Stimulated activated CD8-positive, alpha-beta memory T cell treated with anti-CD3 and anti-CD28 coated beads, Interleukin-15, amount 100 ng/mL, for 48 hours (primary cell): Measurements from ENCODE around the gene ERC1.
"Not testable (repeated sequence)": the region's sequence is repeated elsewhere in the genome, so short reads cannot be mapped to it uniquely, and the experiment has no call there.

Experiments
- DNase-seq, 2 donors: peaks; one replicate each; pipeline ENCODE4 v3.0.0-alpha.2; 2020; ENCODE audit warnings: low read depth in 2 of 2

ERC1 gene

GRCh38 chr12:1287446-1287975 lies 296.5 kb downstream of the ERC1 start:
- DNase-seq, result no peak

GRCh38 chr12:1288333-1288732 lies 297.3 kb downstream of the ERC1 start:
- DNase-seq, result no peak

- DNase-seq, result no peak
Observed at GRCh38 chr12:1289371-1290155, 298.5 kb downstream of the ERC1 start.

- no peak for DNase-seq
Observed at GRCh38 chr12:1290716-1291115, 299.7 kb downstream of the ERC1 start.

- DNase-seq, result no peak
Observed at GRCh38 chr12:1291601-1292332, 300.7 kb downstream of the ERC1 start.

GRCh38 chr12:1293901-1294300 lies 302.9 kb downstream of the ERC1 start:
- DNase-seq, result no peak

GRCh38 chr12:1297206-1297605 lies 306.2 kb downstream of the ERC1 start:
- no peak for DNase-seq

- DNase-seq, result no peak
Observed at GRCh38 chr12:1297639-1298175, 306.7 kb downstream of the ERC1 start.

- DNase-seq, result no peak
Observed at GRCh38 chr12:1300460-1300859, 309.4 kb downstream of the ERC1 start.

GRCh38 chr12:1302201-1302870 lies 311.3 kb downstream of the ERC1 start:
- DNase-seq, result no peak

GRCh38 chr12:1305063-1305434 lies 314.0 kb downstream of the ERC1 start:
- DNase-seq, result no peak

- DNase-seq, result no peak
Observed at GRCh38 chr12:1305791-1306500, 314.9 kb downstream of the ERC1 start.

GRCh38 chr12:1306817-1307216 lies 315.8 kb downstream of the ERC1 start:
- DNase-seq, result no peak

GRCh38 chr12:1307796-1308195 lies 316.8 kb downstream of the ERC1 start:
- DNase-seq, result no peak

- no peak for DNase-seq
Observed at GRCh38 chr12:1309613-1310012, 318.6 kb downstream of the ERC1 start.

- no peak for DNase-seq
Observed at GRCh38 chr12:1310653-1311052, 319.6 kb downstream of the ERC1 start.

- no peak for DNase-seq
Observed at GRCh38 chr12:1311145-1311544, 320.1 kb downstream of the ERC1 start.

GRCh38 chr12:1313906-1314305 lies 322.9 kb downstream of the ERC1 start:
- no peak for DNase-seq

- no peak for DNase-seq
Observed at GRCh38 chr12:1314523-1314922, 323.5 kb downstream of the ERC1 start.

GRCh38 chr12:1316991-1317390 lies 326.0 kb downstream of the ERC1 start:
- DNase-seq, result not testable (repeated sequence)

- DNase-seq, result no peak
Observed at GRCh38 chr12:1318327-1319031, 327.5 kb downstream of the ERC1 start.
